ENCODE results near the gene KHK.

Gene KHK

GRCh38 chr2:27077231-27077630, 9.3 kb upstream of the KHK start:
- no peaks in the 10 kb centered on the region for H3K27me3 ChIP-seq
- no peaks in the 10 kb centered on the region for H3K9me3 ChIP-seq
- H3K4me1 ChIP-seq: peaks cover 46% of the 10 kb centered on the region
- no peak for DNase-seq
- H3K4me3 ChIP-seq (ENCODE audit: low read depth, low read length): no peak overlapping the region
- TF ChIP-seq, protein P1, sequence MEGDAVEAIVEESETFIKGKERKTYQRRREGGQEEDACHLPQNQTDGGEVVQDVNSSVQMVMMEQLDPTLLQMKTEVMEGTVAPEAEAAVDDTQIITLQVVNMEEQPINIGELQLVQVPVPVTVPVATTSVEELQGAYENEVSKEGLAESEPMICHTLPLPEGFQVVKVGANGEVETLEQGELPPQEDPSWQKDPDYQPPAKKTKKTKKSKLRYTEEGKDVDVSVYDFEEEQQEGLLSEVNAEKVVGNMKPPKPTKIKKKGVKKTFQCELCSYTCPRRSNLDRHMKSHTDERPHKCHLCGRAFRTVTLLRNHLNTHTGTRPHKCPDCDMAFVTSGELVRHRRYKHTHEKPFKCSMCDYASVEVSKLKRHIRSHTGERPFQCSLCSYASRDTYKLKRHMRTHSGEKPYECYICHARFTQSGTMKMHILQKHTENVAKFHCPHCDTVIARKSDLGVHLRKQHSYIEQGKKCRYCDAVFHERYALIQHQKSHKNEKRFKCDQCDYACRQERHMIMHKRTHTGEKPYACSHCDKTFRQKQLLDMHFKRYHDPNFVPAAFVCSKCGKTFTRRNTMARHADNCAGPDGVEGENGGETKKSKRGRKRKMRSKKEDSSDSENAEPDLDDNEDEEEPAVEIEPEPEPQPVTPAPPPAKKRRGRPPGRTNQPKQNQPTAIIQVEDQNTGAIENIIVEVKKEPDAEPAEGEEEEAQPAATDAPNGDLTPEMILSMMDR (IDR thresholded peaks at IDR 0.05; ENCODE audit: low read depth, low read length): no peak
- peaks cover 12% of the 10 kb centered on the region for H3K36me3 ChIP-seq

DNA sequence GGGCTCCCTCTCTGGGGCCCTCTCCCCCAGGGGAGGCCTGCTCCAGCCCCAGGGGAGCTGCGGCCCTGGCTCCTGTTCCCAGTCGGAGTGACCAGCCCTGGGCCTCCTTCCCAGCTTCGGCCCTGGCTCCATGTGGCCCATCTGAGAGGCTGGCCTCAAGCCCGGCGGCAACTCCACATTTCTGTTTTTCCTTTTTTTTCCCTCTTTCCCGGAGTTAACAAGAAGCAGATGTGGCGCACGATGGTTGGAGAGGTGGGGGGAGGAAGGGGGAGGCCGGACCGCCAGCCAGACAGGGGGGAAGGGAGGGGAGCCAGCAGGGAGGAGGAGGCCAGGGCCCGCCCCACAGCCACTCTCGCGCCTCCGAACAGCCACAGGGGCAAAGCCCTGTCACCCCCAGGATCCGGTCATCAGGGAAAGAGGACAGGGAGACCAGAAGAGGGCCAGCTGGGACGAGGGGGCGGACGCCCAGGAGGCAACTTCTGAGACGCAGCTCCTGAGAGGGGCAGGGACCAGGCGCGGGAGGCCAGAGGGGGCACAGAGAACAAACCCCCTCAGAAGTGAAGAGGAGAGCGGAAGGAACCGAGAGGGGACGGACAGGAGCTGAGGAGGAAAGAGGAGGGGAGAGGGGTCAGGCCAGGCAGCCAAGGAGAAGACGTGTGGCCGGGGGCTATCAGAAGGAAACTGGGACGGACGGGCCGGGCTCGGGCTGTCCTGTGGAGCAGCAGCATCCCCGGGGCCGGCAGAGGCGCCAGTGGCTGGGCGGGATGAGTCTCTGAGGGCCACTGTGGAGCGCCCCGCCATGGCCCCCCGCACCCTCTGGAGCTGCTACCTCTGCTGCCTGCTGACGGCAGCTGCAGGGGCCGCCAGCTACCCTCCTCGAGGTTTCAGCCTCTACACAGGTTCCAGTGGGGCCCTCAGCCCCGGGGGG, 8.0 kb upstream of the KHK start, which contains the start of gene EMILIN1:
TSS of gene EMILIN1 (plus strand) at position 349 of the 928 bp plus-strand sequence. CDS start at position 800, 451 bp downstream.
- peaks cover 22% of the 10 kb centered on the region for H3K36me3 ChIP-seq
- H3K9me3 ChIP-seq: no peaks in the 10 kb centered on the region
- no peaks in the 10 kb centered on the region for H3K27me3 ChIP-seq
- H3K4me1 ChIP-seq: peaks cover 43% of the 10 kb centered on the region
- TF ChIP-seq, protein P1 (IDR thresholded peaks at IDR 0.05; ENCODE audit: low read depth, low read length): no peak
- peak; percentile 91 for DNase-seq
- peak within 1 kb of the TSS; percentile 93 for H3K4me3 ChIP-seq (ENCODE audit: low read depth, low read length)

DNA sequence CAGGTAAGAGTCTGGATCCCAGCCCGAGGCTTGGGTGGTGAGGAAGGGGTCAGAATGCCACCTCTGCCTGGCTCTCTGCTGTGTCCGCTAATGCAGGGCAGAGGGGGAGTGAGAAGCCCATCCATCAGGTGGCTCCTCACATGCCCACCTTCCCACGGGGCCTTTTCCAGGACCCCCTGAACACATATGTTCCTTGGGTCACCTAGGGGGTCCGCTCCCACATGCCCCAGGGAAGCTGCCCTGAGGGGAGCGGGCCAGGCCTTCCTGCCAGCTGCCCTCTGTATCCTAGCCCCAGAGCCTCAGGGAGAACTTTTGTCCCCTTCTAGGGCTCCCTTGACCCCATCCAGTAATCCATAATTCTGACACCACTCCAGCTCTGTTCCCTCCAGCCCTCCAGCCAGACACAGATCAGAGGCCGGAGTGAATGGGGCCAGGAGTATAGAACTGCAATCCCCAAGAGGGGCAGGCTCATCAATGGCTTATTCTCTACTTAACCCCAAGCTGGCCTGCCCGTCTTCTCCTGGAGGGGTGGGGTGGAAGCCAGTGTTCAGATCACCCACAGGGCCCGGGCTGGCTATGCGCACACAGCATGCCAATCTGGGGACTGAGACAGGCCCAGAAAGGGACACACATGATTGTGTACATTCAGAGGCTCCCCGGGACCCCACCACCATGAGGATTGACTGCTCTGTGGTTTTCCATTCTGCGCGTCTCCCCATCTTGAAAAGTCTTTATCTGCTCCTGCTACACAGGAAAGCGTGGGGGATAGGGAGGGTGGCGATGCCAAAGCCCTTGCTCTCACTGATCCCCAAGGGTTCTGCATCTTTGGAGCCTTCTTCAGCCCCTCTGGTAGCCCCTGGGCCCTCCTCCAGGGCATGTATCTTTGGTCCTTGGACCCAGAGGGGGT, 7.1 kb upstream of the KHK start:
- DNase-seq: peak; percentile 41
- Histone ChIP-seq H3K9me3 (no peaks in the 10 kb centered on the region), H3K4me3 (ENCODE audit: low read depth, low read length) (peak overlapping the region; percentile 93), H3K4me1 (peaks cover 38% of the 10 kb centered on the region), H3K27me3 (no peaks in the 10 kb centered on the region), H3K36me3 (peaks cover 22% of the 10 kb centered on the region)
- TF ChIP-seq, protein P1 (IDR thresholded peaks at IDR 0.05; ENCODE audit: low read depth, low read length): no peak

GRCh38 chr2:27080140-27080469, 6.5 kb upstream of the KHK start:
- Histone ChIP-seq H3K4me1 (peaks cover 32% of the 10 kb centered on the region), H3K4me3 (ENCODE audit: low read depth, low read length) (peak overlapping the region; percentile 93), H3K36me3 (peaks cover 22% of the 10 kb centered on the region), H3K9me3 (no peaks in the 10 kb centered on the region), H3K27me3 (no peaks in the 10 kb centered on the region)
- no peak for DNase-seq
- TF ChIP-seq, protein P1 (IDR thresholded peaks at IDR 0.05; ENCODE audit: low read depth, low read length): no peak

DNA sequence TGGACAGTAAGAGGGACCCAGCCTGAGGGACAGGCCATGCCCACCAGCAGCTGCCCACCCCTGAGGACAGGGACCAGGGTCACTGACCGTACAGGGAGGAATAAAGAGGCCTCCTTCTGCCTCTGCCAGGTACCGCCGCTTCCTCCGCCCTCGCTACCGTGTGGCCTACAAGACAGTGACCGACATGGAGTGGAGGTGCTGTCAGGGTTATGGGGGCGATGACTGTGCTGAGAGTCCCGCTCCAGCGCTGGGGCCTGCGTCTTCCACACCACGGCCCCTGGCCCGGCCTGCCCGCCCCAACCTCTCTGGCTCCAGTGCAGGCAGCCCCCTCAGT, 6.0 kb upstream of the KHK start:
- H3K4me3 ChIP-seq (ENCODE audit: low read depth, low read length): peak overlapping the region; percentile 93
- H3K4me1 ChIP-seq: peaks cover 30% of the 10 kb centered on the region
- H3K27me3 ChIP-seq: no peaks in the 10 kb centered on the region

More for the DNA sequence above, 6.0 kb upstream of the KHK start:
- Histone ChIP-seq H3K9me3 (no peaks in the 10 kb centered on the region), H3K36me3 (peaks cover 22% of the 10 kb centered on the region)
- TF ChIP-seq, protein P1 (IDR thresholded peaks at IDR 0.05; ENCODE audit: low read depth, low read length): no peak
- no peak for DNase-seq

Measured in BE2C (cell line).